Activated CD4-positive, CD25-positive, alpha-beta regulatory T cell treated with anti-CD3 and anti-CD28 coated beads, Interleukin-2, amount 50 U/mL, for 72 hours (primary cell): ENCODE measurements around the gene PSTPIP1.
A peak's percentile ranks its signal among the peaks of the same experiment; 100 is the strongest.

ENCODE experiments used
- DNase-seq: peaks from one replicate; pipeline ENCODE4 v3.0.0; 2021

The PSTPIP1 gene

GRCh38 chr15:76979331-76979925 is 15.5 kb upstream of the PSTPIP1 start:
- DNase-seq, result no peak

GRCh38 chr15:76979996-76980520 is 14.9 kb upstream of the PSTPIP1 start:
- DNase-seq, result no peak

DNA sequence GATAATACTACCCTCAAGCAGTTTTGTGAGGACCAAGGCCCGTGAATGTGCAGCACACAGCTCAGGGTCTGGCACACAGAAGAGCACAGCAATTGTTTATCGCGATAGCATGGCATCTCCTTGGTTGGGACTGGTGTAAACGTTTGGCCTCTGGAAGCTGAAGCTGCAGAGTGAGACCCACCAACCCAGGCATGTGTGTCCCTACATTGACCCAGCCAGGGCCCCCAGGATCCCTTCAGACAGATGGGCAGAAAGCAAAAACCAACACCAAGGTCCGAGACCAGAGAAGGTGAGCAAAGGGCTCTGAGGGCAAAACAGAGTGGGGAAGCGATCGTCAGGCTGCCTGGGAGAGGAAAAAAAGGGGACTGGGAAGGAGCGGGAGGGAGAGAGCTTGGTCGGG is 12.6 kb upstream of the PSTPIP1 start:
- DNase-seq, result no peak

GRCh38 chr15:76982756-76983155 is 12.2 kb upstream of the PSTPIP1 start:
- DNase-seq, result no peak

DNA sequence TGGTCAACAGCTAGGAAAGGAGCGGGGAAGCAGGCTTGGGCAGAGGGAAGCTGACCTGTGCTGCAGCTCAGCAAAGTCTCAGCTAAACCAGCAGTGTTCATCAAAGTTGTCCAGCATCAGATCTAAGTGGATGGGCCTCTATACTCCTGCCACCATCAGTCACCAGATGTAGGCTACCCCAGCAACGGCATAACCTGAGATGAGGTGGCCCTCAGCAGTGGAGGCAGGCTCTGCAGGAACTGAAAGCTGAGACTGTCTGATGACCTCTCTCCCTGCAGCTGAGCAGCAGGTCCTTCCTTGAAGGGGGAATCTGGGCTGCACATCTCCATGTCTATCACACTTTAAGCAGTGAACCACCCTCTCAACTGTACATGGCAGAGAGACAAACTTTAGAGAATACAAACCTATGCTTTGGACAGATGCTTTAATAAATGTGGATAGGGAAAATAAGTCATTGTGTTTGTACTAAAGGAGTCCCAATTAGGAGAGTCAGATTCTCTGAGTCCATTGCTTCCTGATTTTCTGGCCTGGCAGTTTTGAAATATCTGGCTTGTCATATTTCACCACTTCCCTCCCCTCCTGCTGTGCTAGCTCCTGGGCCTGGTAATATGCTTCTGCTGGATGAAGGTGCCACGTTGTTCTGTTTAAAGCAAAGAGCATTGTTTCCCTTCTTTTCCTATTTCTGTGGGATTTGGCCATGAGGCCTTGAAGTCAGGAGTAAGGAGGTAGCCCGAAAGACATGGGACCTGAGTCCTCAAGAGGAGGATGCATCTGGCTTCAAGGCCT is 11.1 kb upstream of the PSTPIP1 start:
- no peak for DNase-seq

- DNase-seq, result no peak
Measured at GRCh38 chr15:76986743-76987142, 8.2 kb upstream of the PSTPIP1 start.

DNA sequence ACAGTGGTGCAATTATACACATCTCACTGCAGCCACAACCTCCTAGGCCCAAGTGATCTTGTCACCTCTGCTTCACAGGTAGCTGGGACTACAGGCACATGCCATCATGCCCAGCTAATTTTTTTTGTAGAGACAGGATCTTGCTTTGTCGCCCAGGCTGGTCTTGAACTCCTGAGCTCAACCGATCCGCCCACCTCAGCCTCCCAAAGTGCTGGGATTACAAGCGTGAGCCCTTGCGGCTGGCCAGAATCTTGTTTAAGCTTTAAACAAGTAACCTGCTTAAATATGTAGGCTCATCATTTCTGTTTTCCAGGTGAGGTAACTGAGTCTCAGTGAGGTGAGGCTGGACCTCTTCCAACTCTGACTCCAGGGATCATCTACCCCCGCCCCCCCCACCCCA is 7.7 kb upstream of the PSTPIP1 start:
- DNase-seq, result no peak

DNA sequence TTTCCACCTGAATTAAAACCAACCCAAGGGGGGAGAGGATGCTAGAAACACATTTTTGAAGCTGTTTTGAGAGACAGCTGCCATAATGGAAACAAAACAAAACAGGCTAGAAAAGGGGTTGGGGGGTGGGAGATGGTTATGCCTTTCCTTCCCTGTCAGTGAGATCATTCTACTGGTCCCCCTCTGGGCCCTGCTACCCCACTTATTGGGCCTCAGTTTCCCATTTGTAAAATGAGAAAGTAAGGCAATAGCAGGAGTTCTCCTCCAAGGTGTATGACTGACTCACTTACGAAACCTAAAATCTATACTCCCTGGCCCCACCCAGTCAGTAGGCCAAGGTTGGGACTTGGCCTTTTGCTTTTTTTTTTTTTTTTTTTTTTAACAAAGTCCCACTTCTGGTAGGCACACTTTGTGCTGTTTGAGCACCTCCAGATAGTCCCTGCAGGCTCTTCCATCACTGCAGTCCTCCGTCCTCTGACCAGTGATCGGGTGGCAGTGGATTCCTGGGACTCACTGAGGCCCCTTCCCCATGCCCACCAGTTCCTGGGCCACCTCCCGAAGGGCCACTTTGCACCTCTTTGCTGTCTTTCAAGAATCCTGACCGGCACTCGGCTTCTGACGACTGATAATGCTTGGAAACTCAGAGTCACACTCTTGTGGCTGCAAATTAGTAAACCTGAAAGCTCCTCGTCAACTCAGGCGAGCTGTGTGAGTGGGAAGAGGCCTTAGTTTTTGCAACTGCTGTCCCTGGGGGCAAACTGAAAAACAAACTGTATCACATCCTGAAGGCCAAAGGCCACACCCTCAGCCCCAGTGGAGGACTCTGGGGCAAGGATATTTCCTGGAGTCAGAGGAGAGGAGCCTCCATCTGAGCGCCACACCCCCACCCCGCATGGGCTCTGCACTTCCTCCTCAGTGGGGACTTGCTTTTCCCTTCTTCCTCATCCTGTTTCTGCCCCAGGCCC is 6.7 kb upstream of the PSTPIP1 start:
- DNase-seq, result peak; percentile 50

GRCh38 chr15:76988867-76989780 is 5.8 kb upstream of the PSTPIP1 start:
- no peak for DNase-seq

- DNase-seq, result peak; percentile 9
Measured at GRCh38 chr15:76991048-76991447, 3.9 kb upstream of the PSTPIP1 start.

GRCh38 chr15:76991741-76992645 is 2.9 kb upstream of the PSTPIP1 start:
- DNase-seq, result peak; percentile 25

GRCh38 chr15:76993114-76993725 is 1.7 kb upstream of the PSTPIP1 start:
- peak; percentile 25 for DNase-seq

DNA sequence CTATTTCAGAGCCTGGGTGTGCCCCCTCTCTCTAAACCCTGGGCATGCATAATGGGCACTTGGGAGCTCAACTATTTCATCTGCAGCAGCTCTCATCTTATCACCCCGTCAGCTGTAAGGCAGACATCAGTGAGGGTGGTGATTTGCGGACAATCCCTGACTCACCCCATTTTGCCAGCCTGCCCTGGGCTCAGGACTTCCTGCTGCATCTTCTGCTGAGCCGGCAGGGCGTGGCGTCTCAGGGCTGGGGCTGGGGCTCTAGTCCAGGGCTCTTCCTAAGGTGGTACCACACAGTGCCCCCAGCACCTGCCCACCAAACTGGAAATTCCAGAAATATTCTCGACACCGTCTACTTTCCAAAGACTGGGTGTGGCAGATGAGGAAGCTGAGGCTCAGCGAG is 925 bp upstream of the PSTPIP1 start:
- peak; percentile 70 for DNase-seq

GRCh38 chr15:76994496-76994895 is 430 bp upstream of the PSTPIP1 start:
- DNase-seq, result no peak

GRCh38 chr15:76996076-76996525 is 1.2 kb downstream of the PSTPIP1 start:
- DNase-seq, result no peak

DNA sequence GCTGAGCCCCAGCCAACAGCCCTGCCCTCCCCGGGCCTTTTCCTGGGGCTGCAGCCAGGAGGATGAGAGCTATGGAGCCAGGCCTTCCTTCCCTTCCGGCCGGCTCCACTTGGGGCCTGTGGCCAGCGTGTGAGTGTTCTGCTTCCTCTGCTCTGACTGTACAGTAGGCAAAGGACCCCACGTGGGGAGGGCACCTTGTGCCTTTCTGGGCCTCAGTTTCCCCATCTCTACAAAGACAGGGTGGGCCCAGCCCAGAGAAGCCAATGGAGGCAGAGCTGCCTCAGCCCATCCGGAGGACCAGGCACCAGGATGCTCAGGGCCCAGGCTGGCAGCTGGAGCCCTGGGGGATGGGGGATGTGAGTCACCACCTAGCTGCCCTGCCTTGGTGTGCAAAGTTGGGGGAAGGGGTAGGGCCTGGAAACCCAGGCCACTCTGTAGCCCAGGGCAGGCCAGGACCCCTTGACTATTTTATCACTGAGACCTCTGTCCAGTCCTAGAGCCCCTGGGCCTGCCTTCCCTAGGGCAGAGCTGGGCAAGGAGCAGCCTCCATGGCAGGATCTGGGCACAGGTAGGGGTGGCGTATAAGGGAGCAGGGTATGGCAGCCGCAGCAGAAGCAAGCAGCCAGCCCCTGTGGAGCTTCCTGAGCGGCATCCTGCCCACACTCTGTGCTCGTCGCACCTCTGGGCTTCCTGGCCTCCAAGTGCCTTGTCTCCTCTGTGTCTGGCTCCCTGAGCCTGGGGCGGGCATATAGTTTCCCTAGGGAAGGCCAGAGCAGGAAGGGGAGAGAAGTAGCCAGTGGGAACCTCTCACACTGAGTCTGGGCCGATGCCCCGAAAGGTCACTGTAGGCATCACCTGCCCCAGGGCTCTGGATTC is 1.8 kb downstream of the PSTPIP1 start:
- DNase-seq, result no peak

DNA sequence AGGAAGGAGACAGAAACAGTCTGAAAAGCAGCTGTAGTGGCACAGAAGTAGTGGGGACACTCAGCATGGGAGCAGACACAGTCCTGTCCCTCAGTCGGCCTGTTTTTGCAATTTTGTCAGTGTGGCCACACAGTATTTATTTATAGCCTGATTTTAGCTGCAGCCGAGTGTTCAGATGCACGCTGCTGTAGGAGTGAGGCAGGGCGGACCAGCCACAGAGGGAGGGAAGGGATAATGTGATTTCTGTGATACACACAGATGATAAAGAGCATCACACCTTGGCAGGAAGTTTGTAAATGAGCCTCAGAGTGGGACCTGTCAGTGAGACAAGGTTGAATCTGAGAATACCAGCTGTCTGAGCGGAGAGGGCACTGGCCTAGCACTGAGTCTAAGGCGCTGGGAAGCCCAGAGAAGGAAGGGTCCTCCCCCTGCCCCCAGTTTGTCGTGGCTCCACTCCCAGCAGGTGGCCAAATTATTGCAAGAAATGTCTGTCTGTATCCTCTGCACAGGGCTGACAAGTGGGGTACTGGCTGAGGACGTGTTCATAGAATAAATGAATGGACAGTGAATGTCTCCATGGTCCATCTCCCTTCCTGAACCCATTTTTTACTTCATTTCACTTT is 3.8 kb downstream of the PSTPIP1 start:
- no peak for DNase-seq

GRCh38 chr15:76999996-77000395 is 5.1 kb downstream of the PSTPIP1 start:
- DNase-seq, result no peak

DNA sequence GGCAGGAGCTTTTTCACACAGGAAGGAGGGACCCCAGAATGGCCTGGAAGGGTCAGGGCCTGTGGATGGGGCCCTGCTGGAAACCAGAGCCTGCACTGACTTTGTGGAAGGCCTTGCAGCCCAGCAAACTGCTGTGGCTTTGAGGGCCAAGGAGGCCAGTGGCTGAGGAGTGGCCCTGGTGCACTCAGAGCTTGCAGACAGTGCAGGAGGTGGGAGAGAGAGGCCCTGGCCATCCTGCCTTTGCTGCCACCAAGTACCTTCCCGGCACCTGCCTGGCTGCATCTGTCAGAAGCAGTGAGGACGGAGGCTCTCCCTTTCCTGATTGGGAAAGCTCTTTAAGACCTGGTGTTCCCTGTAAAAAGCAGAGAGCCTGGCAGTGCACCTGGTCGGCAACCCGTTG is 6.4 kb downstream of the PSTPIP1 start:
- DNase-seq, result no peak
